Measurements from ENCODE around the gene KCNQ2. TPM values are rescaled to one million over a fixed set of nuclear protein-coding genes. Genes with fewer than 3 reads are reported as not detected.

KCNQ2 gene
- total and polyA plus RNA-seq, 10 of the 15 experiments (the other 5 are each of a cell fraction or from before 2014, with no cell fraction given), result 0.06 to 0.49 (median 0.26) TPM; not detected in 7

DNA sequence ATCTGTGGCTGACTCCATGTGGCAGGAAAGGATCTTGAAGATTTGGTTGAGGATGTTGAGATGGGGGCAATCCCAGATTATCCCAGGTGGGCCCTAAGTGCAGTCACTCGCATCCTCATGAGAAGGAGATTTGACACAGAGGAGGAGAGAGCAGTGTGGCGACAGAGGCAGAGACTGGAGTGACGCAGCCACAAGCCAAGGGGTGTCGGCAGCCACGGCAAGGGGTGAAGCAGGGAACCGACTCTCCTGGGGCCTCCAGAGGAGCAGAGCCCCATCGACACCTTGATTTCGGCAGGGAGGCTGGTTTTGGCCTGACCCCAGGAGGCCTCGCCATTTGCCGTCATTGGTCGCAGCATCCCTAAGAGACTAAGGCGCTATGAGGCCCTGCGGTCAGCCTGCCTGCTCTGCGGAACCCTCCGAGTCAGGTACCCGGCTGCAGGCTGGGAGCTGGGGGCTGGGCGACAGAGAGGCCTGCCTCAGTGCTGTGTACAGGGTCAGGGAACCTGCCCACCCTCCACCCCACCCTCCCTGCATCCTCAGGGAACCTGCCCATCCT, 13.9 kb upstream of the KCNQ2 start:
- Histone ChIP-seq H3K27ac (ENCODE audit: control insufficient read depth, insufficient read depth) (no peak overlapping the region), H3K36me3 (ENCODE audit: control insufficient read depth in 2 of 2, insufficient read depth in 2 of 2, low read length in 1 of 2) (no peaks in the 10 kb centered on the region), H3K4me2 (ENCODE audit: control insufficient read depth, insufficient read depth) (no peak overlapping the region), H3K9ac (ENCODE audit: control insufficient read depth, insufficient read depth, low read length) (no peak overlapping the region), H4K20me1 (ENCODE audit: control insufficient read depth, insufficient read depth) (no peaks in the 10 kb centered on the region), H3K9me3 (replicated peaks; ENCODE audit: control insufficient read depth, insufficient read depth, low read length) (no peaks in the 10 kb centered on the region), H3K4me3 (no peak overlapping the region), H2AFZ (ENCODE audit: control insufficient read depth, low read depth, low read length) (no peak overlapping the region), H3K27me3 (replicated peaks in 1 of 2; ENCODE audit: control insufficient read depth in 2 of 2, insufficient read depth in 2 of 2, low read length in 1 of 2) (peaks cover 0 to 1% of the 10 kb centered on the region in 2 experiments; a peak in 1 of 4 replicates), H3K4me1 (ENCODE audit: control insufficient read depth, insufficient read depth, low read length) (no peaks in the 10 kb centered on the region; the same call in 1 of the 2 replicates), H3K79me2 (ENCODE audit: control insufficient read depth, insufficient read depth, low read length) (no peaks in the 10 kb centered on the region)
- ATAC-seq (no peak), FAIRE-seq (no peak), DNase-seq (ENCODE audit: low read depth, low spot score) (no peak)
- intact Hi-C loops (cut with micrococcal nuclease; ENCODE audit: unreplicated experiment) (no loop called here), in situ Hi-C loops (cut with MboI) (no loop called here)
- SMC1A ChIA-PET (ENCODE audit: uncharacterized antibody, unreplicated experiment), result no interaction called here
- BruUV-seq (replicated peaks), result no TSS peak
- RAD21 ChIA-PET (ENCODE audit: unreplicated experiment), result no interaction called here
- TF ChIP-seq ETV6 (conservative IDR thresholded peaks at IDR 0.05 in 1 of 2, IDR thresholded peaks at IDR 0.05 in 1 of 2; ENCODE audit: borderline replicate concordance in 1 of 2, low read depth in 1 of 2), result no peak
- POLR2A ChIA-PET, result no interaction called here
- CTCF ChIA-PET, result no interaction called here
- 56% methylated on average over 17 of the region's 17 CpGs for WGBS (ENCODE audit: insufficient coverage, insufficient replicate concordance, low lambda C conversion rate, missing lambda C conversion rate)

DNA sequence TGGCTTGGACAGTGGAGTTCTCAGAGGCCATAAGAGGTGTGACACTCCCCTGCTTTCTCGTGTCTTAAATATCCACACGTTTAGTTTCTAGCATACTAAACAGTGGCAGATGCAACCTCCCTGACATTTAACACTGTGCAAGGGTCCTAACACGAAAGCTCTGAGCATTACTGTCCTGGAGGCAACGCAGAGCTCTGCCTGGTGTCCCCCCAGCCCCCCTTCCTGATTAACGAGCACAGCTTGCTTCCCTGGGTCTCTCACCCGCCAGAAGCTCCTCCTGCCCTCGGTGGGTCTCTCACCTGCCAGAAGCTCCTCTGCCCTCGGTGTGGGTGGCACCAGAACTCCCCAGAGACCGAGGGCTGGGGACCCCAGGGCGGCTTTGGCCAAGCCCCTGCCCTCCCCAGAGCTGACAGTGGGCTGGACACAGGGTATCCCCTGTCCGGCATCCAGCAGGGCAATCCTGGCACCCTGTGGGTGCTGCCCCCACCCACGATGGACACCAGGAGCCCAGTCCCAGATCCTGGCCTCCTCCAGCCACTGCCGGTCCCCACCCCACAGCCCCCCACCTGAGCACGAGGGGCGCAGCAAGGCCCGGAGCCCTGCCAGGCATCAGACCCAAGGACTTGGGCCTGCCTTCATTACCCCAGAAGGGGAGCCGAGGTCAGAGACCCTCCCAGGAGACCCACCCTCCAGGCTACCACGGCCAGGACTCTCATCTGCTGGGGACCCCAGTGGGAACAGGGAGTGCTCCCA, 12.4 kb upstream of the KCNQ2 start:
- BruUV-seq (replicated peaks), result no TSS peak
- H3K36me3 ChIP-seq (ENCODE audit: control insufficient read depth in 2 of 2, insufficient read depth in 2 of 2, low read length in 1 of 2), result no peaks in the 10 kb centered on the region
- no peaks in the 10 kb centered on the region for H3K79me2 ChIP-seq (ENCODE audit: control insufficient read depth, insufficient read depth, low read length)
- H3K9ac ChIP-seq (ENCODE audit: control insufficient read depth, insufficient read depth, low read length), result no peak overlapping the region
- H3K4me1 ChIP-seq (ENCODE audit: control insufficient read depth, insufficient read depth, low read length), result no peaks in the 10 kb centered on the region; the same call in 1 of the 2 replicates
- no peak overlapping the region for H3K27ac ChIP-seq (ENCODE audit: control insufficient read depth, insufficient read depth)
- intact Hi-C loops (cut with micrococcal nuclease; ENCODE audit: unreplicated experiment) (no loop called here), in situ Hi-C loops (cut with MboI) (no loop called here)
- FAIRE-seq, result no peak
- H3K27me3 ChIP-seq (replicated peaks in 1 of 2; ENCODE audit: control insufficient read depth in 2 of 2, insufficient read depth in 2 of 2, low read length in 1 of 2), result peaks cover 0 to 1% of the 10 kb centered on the region in 2 experiments; a peak in 1 of 4 replicates
- H3K4me2 ChIP-seq (ENCODE audit: control insufficient read depth, insufficient read depth), result no peak overlapping the region
- no peak overlapping the region for H2AFZ ChIP-seq (ENCODE audit: control insufficient read depth, low read depth, low read length)
- WGBS (ENCODE audit: insufficient coverage, insufficient replicate concordance, low lambda C conversion rate, missing lambda C conversion rate), result 28% methylated on average over 18 of the region's 18 CpGs
- DNase-seq (ENCODE audit: low read depth, low spot score), result no peak
- ATAC-seq, result no peak
- SMC1A ChIA-PET (ENCODE audit: uncharacterized antibody, unreplicated experiment), result no interaction called here
- no peaks in the 10 kb centered on the region for H3K9me3 ChIP-seq (replicated peaks; ENCODE audit: control insufficient read depth, insufficient read depth, low read length)
- H4K20me1 ChIP-seq (ENCODE audit: control insufficient read depth, insufficient read depth), result no peaks in the 10 kb centered on the region
- CTCF ChIA-PET, result interaction anchor here (0.6 kb wide), 1 partner anchor 8 kb away, joined by 5 read pairs; no protein-coding TSS in a partner anchor
- RAD21 ChIA-PET (ENCODE audit: unreplicated experiment), result no interaction called here
- H3K4me3 ChIP-seq, result no peak overlapping the region
- POLR2A ChIA-PET, result no interaction called here
- TF ChIP-seq NFXL1 (IDR thresholded peaks at IDR 0.05; ENCODE audit: borderline replicate concordance) (no peak), NBN (IDR thresholded peaks at IDR 0.05) (no peak), NFIC (IDR thresholded peaks at IDR 0.05; ENCODE audit: low read depth, low read length) (no peak), SIN3A (IDR thresholded peaks at IDR 0.05; ENCODE audit: low read depth, low read length) (no peak), TCF12 (IDR thresholded peaks at IDR 0.05; ENCODE audit: low read depth, low read length) (no peak), TAF1 (IDR thresholded peaks at IDR 0.05; ENCODE audit: borderline replicate concordance, low read depth, low read length) (no peak), SMARCA5 (IDR thresholded peaks at IDR 0.05) (no peak), PAX5 (IDR thresholded peaks at IDR 0.05; ENCODE audit: borderline replicate concordance, low read depth, low read length) (no peak), ZNF217 (IDR thresholded peaks at IDR 0.05) (no peak), SMAD1 (IDR thresholded peaks at IDR 0.05; ENCODE audit: low read depth, partially characterized antibody) (no peak), ATF7 (IDR thresholded peaks at IDR 0.05; ENCODE audit: low read depth) (no peak), ZBED1 (IDR thresholded peaks at IDR 0.05; ENCODE audit: borderline replicate concordance) (no peak)
- TF ChIP-seq, protein P1, sequence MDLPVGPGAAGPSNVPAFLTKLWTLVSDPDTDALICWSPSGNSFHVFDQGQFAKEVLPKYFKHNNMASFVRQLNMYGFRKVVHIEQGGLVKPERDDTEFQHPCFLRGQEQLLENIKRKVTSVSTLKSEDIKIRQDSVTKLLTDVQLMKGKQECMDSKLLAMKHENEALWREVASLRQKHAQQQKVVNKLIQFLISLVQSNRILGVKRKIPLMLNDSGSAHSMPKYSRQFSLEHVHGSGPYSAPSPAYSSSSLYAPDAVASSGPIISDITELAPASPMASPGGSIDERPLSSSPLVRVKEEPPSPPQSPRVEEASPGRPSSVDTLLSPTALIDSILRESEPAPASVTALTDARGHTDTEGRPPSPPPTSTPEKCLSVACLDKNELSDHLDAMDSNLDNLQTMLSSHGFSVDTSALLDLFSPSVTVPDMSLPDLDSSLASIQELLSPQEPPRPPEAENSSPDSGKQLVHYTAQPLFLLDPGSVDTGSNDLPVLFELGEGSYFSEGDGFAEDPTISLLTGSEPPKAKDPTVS (IDR thresholded peaks at IDR 0.05; ENCODE audit: low read depth, low read length), result no peak
